HG03469 (cell line): ENCODE results near the gene PRRC2B.
"Not testable (repeated sequence)": the region's sequence is repeated elsewhere in the genome, so short reads cannot be mapped to it uniquely, and the experiment has no call there.

Experiments
- ATAC-seq: cut with Tn5 transposase; IDR thresholded peaks from one replicate; pipeline ENCODE4 v1.9.1; 2021; ENCODE audit warnings: mild to moderate bottlenecking, moderate library complexity, moderate number of reproducible peaks; ENCODE audit not compliant: unreplicated experiment

Gene PRRC2B

GRCh38 chr9:131530920-131531832, 137.3 kb downstream of the PRRC2B start, which contains the start of gene UCK1:
UCK1 (minus strand) TSS chr9:131531263; CDS start chr9:131531174, 89 bp downstream.
- ATAC-seq = peak; percentile 62

GRCh38 chr9:131534721-131535237, 140.9 kb downstream of the PRRC2B start:
- no peak for ATAC-seq

- ATAC-seq = no peak
Observed at GRCh38 chr9:131537946-131538345, 144.1 kb downstream of the PRRC2B start.

- no peak for ATAC-seq
Observed at GRCh38 chr9:131539223-131539923, 145.5 kb downstream of the PRRC2B start.

GRCh38 chr9:131543141-131543540, 149.3 kb downstream of the PRRC2B start:
- ATAC-seq = no peak

GRCh38 chr9:131545003-131545785, 151.3 kb downstream of the PRRC2B start, which contains the start of gene PRRT1B:
PRRT1B (plus strand) TSS chr9:131545523; CDS start chr9:131545616, 93 bp downstream.
- ATAC-seq = no peak

GRCh38 chr9:131545786-131546335, 152.0 kb downstream of the PRRC2B start:
- ATAC-seq = no peak

GRCh38 chr9:131546336-131547084, 152.6 kb downstream of the PRRC2B start:
- ATAC-seq = no peak

GRCh38 chr9:131549186-131549585, 155.3 kb downstream of the PRRC2B start:
- not testable (repeated sequence) for ATAC-seq
